HPDE6-E6E7 (cell line): ENCODE measurements around the gene RYR2.

Source experiments
- DNase-seq: peaks from one replicate; pipeline ENCODE4 v3.0.0; 2011; ENCODE audit warnings: missing footprints; ENCODE audit errors: extremely low spot score

The RYR2 gene

DNA sequence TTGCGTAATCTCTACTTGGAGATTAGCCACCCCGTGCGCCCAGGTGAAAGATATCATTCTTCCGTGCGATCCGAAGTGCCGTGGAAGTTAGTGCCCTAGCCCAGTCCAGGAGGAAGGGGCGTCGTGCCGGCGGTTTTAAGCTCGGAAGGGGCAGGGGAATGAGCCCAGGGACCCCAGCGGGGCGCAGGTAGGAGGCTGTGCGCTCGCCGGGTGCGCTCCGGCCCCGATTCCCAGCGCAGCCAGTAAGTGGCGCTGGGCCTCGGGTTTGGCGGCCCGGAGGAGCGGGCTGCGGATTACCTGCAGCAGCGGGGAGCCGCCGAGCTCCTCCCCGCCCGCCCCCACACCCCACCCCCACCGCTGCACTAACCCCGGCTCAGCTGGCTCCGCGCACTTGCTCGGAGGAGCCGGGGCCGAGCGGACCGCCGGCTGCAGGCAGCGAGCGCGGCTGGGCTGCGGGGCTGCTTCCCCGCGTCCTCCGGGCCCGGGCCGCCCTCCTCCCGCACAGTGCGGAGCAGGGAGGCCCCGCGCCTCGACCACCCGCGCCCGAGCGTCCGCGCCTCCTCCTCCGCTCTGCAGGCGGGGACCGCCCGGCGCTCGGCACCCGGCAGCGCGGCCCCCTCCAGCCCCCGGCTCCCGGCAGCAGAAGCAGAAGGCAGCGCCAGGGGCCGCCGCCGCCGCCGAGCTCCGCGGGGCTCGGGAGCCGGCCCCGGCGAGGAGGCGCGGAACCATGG, at the start of gene RYR2:
Gene RYR2 (plus strand): TSS at position 390 of the 731 bp plus-strand sequence. CDS start 338 bp downstream, at position 728.
- DNase-seq, result no peak

DNA sequence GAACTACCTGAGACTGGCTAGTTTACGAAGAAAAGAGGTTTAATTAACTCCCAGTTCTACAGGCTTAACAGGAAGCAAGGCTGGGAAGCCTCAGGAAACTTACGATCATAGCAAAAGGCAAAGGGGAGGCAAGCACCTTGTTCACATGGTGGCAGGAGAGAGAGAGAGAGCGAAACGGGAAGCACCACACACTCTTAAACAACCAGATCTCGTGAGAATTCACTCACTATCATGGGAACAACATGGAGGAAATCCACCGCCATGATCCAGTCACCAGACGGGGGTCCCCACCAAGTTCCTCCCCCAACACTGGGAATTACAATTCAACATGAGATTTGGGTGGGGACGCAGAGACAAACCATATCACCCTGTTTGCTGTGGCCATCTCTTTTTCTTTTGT, 49.5 kb upstream of the RYR2 start:
- no peak for DNase-seq

DNA sequence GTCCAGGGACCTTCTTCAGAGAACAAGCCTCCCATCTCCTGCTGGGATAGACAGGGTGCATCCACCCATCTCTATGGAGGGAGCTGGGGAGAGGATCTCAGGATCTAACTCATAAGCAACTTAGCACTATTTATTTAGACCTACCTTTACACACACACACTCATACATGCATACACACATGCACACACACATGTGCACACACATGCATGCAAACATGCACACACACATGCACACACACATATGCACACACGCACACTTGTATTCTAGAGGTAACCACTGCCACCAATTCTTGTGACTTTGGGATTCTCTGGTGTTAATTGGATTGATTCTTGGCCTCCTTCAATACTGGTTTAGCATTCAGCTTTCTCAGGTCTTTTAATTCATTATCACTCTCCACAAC, 47.5 kb upstream of the RYR2 start:
- DNase-seq, result no peak

DNA sequence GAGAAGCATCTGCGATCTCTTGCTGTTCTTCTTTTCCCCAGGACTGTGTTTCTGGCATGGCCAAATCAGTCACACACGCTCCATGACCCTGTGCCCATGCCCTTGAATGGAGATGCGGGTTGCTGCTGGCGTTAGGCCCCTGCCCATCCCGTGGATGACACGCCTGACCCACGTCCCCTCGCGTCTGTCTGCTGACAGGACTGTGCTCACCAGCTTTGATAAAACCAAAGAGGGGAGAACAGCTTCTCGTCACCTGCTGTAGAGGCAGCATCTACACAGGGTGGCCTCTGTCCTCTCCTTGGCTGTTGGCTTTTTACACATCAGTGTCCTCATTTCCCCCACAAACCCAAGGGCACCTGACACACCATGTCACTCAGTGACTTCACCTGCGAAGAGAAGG, 44.6 kb upstream of the RYR2 start:
- no peak for DNase-seq

GRCh38 chr1:236997882-236998281, 44.1 kb upstream of the RYR2 start:
- DNase-seq, result no peak

GRCh38 chr1:236998546-236998945, 43.4 kb upstream of the RYR2 start:
- DNase-seq, result no peak

DNA sequence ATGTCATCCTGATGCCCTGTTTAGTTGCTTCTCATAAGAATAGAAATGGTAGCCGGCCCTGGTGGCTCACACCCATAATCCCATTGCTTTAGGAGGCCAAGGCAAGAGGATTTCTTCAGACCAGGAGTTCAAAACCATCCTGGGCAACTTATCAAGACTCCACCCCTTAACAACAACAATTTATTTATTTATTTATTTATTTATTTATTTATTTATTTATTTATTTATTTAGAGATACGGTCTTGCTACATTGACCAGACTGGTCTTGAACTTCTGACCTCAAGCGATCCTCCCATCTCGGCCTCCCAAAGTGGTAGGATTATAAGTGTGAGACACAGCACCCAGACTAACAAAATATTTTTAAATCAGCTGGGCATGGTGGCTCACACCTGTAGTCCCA, 41.8 kb upstream of the RYR2 start:
- no peak for DNase-seq

GRCh38 chr1:237003516-237003915, 38.5 kb upstream of the RYR2 start:
- DNase-seq, result no peak

- DNase-seq, result no peak
Observed at GRCh38 chr1:237004116-237004515, 37.9 kb upstream of the RYR2 start, which contains the start of gene MT1HL1. MT1HL1 (minus strand) TSS chr1:237004441; CDS start chr1:237004372, 69 bp downstream.

DNA sequence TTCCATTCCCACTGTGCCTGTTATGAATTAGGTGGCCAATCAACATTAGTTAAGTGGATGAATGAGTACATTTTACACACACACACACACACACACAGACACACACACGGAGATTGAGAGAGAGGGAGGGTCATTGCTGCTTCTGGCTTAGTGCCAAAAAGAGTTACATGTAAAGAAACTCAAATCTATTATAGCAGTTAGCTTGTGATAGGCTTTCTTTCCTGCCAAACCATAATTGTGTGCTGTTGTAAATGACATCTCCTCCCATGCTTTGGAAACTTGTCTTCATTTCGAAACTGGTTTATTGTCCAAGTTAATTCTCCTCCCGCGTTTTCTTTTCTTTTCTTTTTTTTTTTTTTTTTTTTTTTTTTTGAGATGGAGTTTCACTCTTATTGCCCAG, 36.3 kb upstream of the RYR2 start:
- no peak for DNase-seq

GRCh38 chr1:237007147-237007881, 34.7 kb upstream of the RYR2 start:
- no peak for DNase-seq

- DNase-seq, result no peak
Observed at GRCh38 chr1:237009611-237010010, 32.4 kb upstream of the RYR2 start.

DNA sequence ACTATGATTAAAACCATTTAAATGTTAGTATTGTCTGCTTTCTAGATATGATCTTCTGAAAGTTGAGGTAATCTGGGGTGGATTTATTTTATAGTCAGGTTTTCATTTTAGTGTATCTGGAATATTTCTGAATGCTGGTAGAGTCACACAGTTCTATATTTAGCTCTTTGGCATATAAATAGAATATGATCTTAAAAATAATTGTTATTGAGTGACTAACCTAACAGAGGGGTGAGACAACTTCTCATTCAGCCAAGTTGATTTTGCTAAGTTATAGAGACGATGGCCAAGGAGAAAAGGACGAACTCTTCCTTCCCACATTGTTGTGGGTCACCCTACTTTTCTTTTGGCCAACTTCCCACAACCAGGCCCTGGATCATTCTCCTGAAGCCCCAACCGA, 30.6 kb upstream of the RYR2 start:
- no peak for DNase-seq

- no peak for DNase-seq
Observed at GRCh38 chr1:237012361-237012760, 29.6 kb upstream of the RYR2 start.

DNA sequence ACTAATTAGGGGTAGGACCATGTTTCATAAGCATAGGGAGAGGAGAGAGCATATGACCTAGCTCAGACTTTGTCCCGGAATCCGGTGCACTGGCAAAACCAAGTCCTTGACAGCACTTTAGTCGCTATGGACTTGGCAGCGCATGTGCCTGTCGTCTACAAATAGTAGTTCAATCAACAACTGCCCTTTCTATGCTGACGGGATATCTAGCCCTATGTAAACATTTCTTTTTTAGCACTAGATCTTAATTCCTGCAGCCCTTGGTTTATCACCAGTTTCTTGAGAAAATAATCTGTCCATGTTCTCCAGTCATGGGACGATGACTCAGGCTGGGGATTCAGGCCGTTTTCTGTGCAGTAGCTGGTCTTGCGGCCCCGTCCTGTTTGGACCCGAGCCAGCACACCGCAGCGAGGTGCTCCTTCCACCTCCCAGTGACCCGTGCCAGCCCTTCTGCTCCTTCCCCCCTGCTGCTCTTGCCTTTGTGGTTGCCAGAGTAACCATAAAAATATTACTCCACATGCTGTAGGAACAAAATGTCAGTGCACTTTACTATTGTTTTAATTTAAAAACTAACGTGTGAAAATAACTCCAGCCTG, 29.1 kb upstream of the RYR2 start:
- DNase-seq, result no peak

- DNase-seq, result no peak
Observed at GRCh38 chr1:237013608-237014007, 28.4 kb upstream of the RYR2 start.

DNA sequence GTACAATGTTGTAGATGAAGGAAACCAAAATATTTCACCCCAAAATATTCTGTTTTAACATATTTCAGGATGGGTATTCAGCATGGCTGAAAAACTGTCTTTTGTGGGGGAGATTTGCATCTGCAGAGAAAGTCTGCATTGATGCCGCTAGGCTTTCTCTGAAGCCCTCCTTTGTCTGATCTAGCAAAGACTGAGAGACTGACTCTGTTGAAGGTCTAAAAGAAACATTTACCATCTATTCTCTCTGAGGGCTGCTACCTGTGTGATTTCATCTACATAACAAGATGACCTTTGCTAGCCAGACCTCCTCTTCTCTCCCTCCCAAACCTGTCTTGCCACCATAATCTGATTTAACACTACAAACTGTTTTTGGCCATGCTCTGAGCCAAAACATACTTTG, 25.4 kb upstream of the RYR2 start:
- no peak for DNase-seq

GRCh38 chr1:237018896-237019295, 23.1 kb upstream of the RYR2 start:
- DNase-seq, result no peak

DNA sequence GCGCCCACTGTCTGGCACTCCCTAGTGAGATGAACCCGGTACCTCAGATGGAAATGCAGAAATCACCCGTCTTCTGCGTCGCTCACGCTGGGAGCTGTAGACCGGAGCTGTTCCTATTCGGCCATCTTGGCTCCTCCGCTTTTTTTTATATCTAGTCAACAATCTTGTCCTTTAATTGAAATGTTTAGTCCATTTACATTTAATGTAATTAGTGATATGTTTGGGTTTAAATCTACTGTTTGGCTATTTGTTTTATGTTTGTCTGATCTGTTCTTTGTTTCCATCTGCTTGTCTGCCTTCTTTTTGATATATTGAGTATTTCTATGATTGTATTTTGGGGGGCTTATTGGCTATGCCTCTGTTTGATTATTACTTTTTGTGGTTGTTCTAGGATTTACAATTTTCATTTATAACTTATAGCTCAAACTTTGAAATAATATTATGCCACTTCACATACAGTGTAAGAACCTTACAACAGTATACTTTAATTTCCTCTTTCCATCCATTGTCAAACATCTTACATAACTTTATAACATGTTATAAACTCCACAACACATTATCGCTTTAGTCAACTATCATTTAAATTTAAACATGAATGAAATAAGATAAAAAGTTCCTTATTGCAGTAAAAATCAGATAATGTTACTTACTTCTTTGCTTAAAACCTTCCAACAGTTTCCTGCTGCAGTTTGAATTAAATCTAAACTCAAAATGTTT, 16.5 kb upstream of the RYR2 start:
- DNase-seq, result no peak

DNA sequence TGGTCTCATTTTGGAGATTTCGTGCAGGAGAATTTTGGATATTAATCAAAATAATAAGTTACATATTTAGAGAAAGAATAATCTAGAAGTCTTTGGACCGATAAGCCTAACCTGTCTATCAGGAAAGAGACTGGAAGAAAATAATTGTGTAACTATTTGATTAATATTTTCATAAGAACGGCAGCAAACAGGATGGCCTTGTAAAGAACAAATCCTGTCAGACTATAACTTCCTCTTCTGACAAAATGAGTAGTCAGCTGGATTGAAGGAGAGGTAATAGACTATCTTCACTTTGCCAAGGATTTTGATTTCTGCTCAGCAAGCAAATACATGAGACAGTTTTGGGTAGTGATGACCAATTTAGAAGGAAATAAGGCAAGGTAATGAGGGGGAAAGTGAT, 12.7 kb upstream of the RYR2 start:
- DNase-seq, result no peak

DNA sequence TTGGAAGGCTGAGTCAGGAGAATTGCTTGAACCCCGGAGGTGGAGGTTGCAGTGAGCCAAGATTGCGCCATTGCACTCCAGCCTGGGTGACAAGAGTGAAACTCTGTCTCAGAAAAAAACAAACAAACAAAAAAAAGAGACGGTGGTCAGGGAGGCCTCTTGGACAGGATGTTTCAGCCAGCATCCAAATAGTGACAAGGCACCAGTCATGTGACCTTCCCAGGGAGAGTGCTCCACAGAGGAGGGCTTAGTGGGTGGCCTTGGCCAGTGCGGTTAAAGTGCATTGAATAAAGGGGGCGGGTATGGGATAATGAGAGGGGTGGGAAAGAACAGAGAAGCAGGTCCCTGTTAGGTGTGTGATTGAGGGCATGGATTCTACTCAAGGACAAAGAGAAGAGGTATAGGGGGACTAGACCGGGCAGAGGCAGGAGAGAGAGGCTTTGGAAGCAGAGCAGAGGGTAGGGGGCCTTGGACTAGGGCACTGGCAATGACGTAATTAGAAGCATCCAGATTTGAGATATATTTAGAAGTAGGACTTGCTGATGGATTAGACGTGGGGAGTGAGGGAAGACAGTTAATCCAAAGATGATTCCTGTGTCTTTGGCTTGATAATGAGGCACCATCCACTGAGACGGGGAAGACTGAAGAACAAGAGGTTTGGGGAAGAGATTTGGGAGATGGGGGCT, 12.0 kb upstream of the RYR2 start:
- DNase-seq, result no peak

DNA sequence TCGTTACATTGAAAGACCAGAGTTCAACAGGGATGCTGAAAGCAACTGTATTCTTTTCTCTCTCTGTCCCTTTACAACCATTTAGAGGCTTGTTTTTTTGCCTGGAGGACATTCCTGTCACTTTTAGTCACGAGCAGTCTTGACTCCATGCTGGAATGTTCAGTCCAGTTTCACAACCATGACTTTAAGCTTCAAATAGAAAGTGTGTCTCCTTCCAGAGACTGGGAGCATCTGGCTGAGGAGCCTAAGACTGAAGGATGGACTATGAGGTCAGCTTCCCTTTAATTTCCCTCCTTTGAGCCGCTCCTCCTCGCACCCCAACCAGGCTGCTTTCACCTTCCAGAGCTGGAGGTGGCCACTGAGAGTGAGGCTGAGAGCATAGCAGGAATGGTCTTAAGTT, 10.5 kb upstream of the RYR2 start:
- DNase-seq, result no peak
